Common myeloid progenitor, CD34-positive (primary cell): ENCODE measurements around the gene SLC2A1. TPM values are rescaled to one million over a fixed set of nuclear protein-coding genes. Genes with fewer than 3 reads are reported as not detected.

ENCODE experiments used
- CTCF ChIA-PET: fragments of 350-600 bp; sonication (Branson Sonifier 250); formaldehyde crosslinking; loops from one replicate; lab custom pipeline; 2021; ENCODE audit warnings: antibody characterized with exemption; lab: Charles Lee
- POLR2A ChIA-PET: fragments of 350-600 bp; sonication (Branson Sonifier 250); formaldehyde crosslinking; loops from one replicate; lab custom pipeline; 2021; ENCODE audit warnings: antibody characterized with exemption; lab: Charles Lee
- DNase-seq, 3 donors: peaks; one replicate each; pipeline versions ENCODE4 v3.0.0 to v3.0.0-alpha.2; 2013
- H3K27ac ChIP-seq, 2 experiments: 1 replicate in 1 of 2; 2 replicates in 1 of 2; pipeline ENCODE4 v1.7.0; 2013; ENCODE audit warnings: inconsistent platforms in 2 of 2, low read length in 2 of 2, mild to moderate bottlenecking in 2 of 2, low read depth in 1 of 2, moderate library complexity in 1 of 2; ENCODE audit not compliant: severe bottlenecking in 2 of 2, insufficient read depth in 1 of 2, poor library complexity in 1 of 2
- H3K27me3 ChIP-seq, 5 experiments: replicated peaks in 2 of 5; 1 replicate in 3 of 5; 2 replicates in 2 of 5; pipeline versions ENCODE4 v1.6.1 to v1.7.0; 2013; ENCODE audit warnings: low read length in 4 of 5, mild to moderate bottlenecking in 2 of 5, moderate library complexity in 2 of 5, inconsistent platforms in 1 of 5; ENCODE audit not compliant: insufficient read depth in 5 of 5, control insufficient read depth in 4 of 5
- H3K36me3 ChIP-seq, 4 experiments: 1 replicate in 2 of 4; 2 replicates in 2 of 4; pipeline versions ENCODE4 v1.6.1 to v1.7.0; 2013; ENCODE audit warnings: low read length in 3 of 4, control low read depth in 1 of 4, mild to moderate bottlenecking in 1 of 4; ENCODE audit not compliant: control insufficient read depth in 4 of 4, insufficient read depth in 4 of 4
- H3K4me1 ChIP-seq, 4 experiments: 1 replicate in 3 of 4; 2 replicates in 1 of 4; pipeline versions ENCODE4 v1.6.1 to v1.7.1; 2013; ENCODE audit warnings: low read length in 3 of 4, mild to moderate bottlenecking in 3 of 4, control low read depth in 1 of 4, inconsistent platforms in 1 of 4, moderate library complexity in 1 of 4; ENCODE audit not compliant: control insufficient read depth in 4 of 4, insufficient read depth in 4 of 4; ENCODE audit errors: control extremely low read depth in 1 of 4
- H3K4me3 ChIP-seq, 7 experiments: 1 replicate in 4 of 7; 2 replicates in 3 of 7; pipeline versions ENCODE4 v1.5.1 to v1.7.0; 2013; ENCODE audit warnings: mild to moderate bottlenecking in 7 of 7, low read length in 6 of 7, moderate library complexity in 6 of 7, inconsistent platforms in 2 of 7, low read depth in 2 of 7, control low read depth in 1 of 7; ENCODE audit not compliant: insufficient read depth in 4 of 7, control insufficient read depth in 1 of 7; ENCODE audit errors: extremely low read depth in 1 of 7
- H3K9me3 ChIP-seq, 5 experiments: 1 replicate in 4 of 5; 2 replicates in 1 of 5; pipeline versions ENCODE4 v1.6.1 to v1.7.1; 2013; ENCODE audit warnings: low read length in 4 of 5, mild to moderate bottlenecking in 2 of 5, inconsistent platforms in 1 of 5, low read depth in 1 of 5, moderate library complexity in 1 of 5; ENCODE audit not compliant: control insufficient read depth in 4 of 5, insufficient read depth in 2 of 5; ENCODE audit errors: control extremely low read depth in 1 of 5
- WGBS: methylation state at CpG from one replicate; pipeline ENCODE4 v1.1.5; 2013; ENCODE audit not compliant: insufficient coverage; 5-methylcytosine and 5-hydroxymethylcytosine counted together
- polyA plus RNA-seq: library from polyadenylated mRNA; unstranded; fragments of 120-200 nt; gene quantifications from one replicate; pipeline ENCODE4 v1.2.1, GENCODE V29; 2013

SLC2A1 gene
- polyA plus RNA-seq: 25.8 TPM

- Histone ChIP-seq H3K4me3 (peak within 1 kb of the TSS; percentile 51 to 84 (median 78)), H3K4me1 (peaks cover 2 to 50% (median 40%) of the 10 kb centered on the region in 4 experiments), H3K27ac (peak within 1 kb of the TSS in 1 of 2 experiments; percentile 80), H3K36me3 (peaks cover 0 to 4% (median 0%) of the 10 kb centered on the region in 4 experiments), H3K27me3 (peaks cover 0 to 3% (median 0%) of the 10 kb centered on the region in 5 experiments), H3K9me3 (no peaks in the 10 kb centered on the region)
- POLR2A ChIA-PET: no interaction called here
- CTCF ChIA-PET: interaction anchor here (1.4 to 1.6 kb wide), 2 partner anchors 16 to 27 kb away, joined by 3 read pairs; no protein-coding TSS in a partner anchor
- DNase-seq: peak; percentile 93 to 96 (median 95)
- WGBS: under 1% methylated on average over 69 of the region's 87 CpGs
These were observed at the start of gene SLC2A1 for GRCh38 chr1:42958488-42959319. TSS of gene SLC2A1 (minus strand) at chr1:42958868. CDS start at chr1:42958651, 217 bp downstream.

DNA sequence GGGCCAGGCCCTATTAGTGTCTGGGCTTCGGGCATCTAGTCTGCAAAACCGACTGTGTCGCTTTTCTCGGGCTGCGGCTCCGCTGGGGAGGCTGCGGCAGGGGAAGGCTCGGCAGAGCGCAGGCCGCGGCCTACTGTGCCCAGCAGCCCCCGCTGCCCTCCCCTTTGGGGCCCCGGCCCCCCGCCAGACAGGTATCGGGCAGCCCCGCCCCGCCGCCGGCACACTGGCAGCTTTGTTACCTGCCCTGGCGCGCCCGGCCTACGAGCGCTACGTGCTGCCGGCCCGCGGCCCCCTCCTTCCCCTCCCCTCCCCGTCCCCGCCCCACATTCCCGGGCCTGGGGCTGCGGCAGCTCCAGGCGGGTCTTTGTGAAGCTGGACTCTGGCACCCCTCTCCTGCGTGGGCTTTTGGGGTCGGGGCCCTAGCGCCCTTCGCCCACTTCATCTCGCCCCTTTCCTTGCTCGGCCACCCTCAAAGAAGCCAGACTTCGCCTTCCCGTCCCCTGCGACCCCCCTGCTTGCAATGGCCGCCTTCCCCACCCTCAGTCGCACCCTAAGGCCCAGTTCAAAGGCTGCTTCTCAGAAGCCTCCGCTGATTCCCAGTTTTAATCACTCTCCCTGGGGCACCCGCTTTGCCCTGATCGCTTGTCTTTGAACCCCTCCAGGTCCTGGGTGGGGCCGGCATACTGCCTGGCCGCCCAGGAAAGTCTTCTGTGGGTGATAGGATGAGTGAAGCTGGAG lies 48.9 kb upstream of the SLC2A1 start:
- H3K4me1 ChIP-seq: peaks cover 6 to 13% (median 10%) of the 10 kb centered on the region in 4 experiments
- POLR2A ChIA-PET: no interaction called here
- CTCF ChIA-PET: no interaction called here
- no peaks in the 10 kb centered on the region for H3K9me3 ChIP-seq
- H3K36me3 ChIP-seq: no peaks in the 10 kb centered on the region
- no peak overlapping the region for H3K27ac ChIP-seq
- whole genome bisulfite sequencing: 76% methylated on average over 15 of the region's 49 CpGs
- no peak for DNase-seq
- peaks cover 0 to 12% (median 0%) of the 10 kb centered on the region in 5 experiments for H3K27me3 ChIP-seq
- H3K4me3 ChIP-seq: peak overlapping the region in 1 of 7 experiments; percentile 41

DNA sequence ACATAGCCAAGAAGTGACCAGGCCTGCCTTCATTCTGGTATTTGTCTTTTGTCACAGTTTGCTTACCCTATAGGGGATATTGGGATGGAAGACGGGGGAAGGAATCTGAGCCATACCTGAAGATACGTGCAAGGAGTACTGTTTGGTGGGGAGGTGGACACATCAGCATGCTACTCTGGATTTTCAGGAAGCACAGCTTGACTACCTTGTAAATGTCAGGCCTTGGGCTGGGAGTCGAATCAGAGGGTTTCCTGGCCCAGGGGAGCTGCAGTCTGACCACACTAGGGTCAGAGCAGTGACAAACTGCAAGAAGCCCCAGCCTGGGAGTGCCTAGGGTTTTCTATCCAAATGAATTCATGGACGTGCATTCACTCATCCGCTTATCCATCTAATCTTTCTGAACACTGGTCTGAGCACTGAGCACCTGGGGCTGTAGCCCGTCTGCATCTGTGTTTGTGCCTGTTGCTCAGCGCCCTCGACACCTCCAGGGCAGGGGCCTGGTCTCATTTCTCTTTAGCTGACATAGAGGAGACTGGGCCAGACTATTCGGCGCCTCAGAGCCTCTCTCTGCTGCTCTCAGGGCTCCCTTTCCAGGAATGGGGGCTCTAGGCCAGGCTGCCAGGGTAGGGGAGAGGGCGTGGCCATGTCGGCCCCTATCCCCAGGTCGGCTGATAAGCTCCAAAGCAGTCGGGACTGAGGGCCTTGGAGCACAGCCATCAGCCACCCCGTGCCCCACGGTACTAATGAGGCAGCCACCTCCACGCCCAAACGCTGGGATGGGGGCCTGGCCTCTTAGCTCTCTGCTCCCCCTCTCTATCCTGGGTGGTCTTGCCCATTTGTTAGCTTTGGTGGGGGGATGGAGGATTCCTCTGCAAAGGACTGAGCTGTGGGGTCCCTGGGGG lies 47.0 kb upstream of the SLC2A1 start:
- CTCF ChIA-PET: interaction anchor here (1.3 kb wide), 1 partner anchor 12 kb away, joined by 3 read pairs; no protein-coding TSS in a partner anchor
- peaks cover 6 to 13% (median 10%) of the 10 kb centered on the region in 4 experiments for H3K4me1 ChIP-seq
- peaks cover 0 to 12% (median 0%) of the 10 kb centered on the region in 5 experiments for H3K27me3 ChIP-seq
- no peak overlapping the region for H3K4me3 ChIP-seq
- POLR2A ChIA-PET: no interaction called here
- no peaks in the 10 kb centered on the region for H3K36me3 ChIP-seq
- DNase-seq: no peak
- no peak overlapping the region for H3K27ac ChIP-seq
- 86% methylated on average over 14 of the region's 18 CpGs for WGBS
- no peaks in the 10 kb centered on the region for H3K9me3 ChIP-seq

GRCh38 chr1:43004587-43005459 lies 46.2 kb upstream of the SLC2A1 start:
- Histone ChIP-seq H3K4me3 (no peak overlapping the region), H3K27me3 (peaks cover 0 to 12% (median 0%) of the 10 kb centered on the region in 5 experiments), H3K4me1 (peaks cover 6 to 13% (median 10%) of the 10 kb centered on the region in 4 experiments), H3K27ac (no peak overlapping the region), H3K9me3 (no peaks in the 10 kb centered on the region), H3K36me3 (no peaks in the 10 kb centered on the region)
- ChIA-PET POLR2A (no interaction called here), CTCF (interaction anchor here (1.3 kb wide), 1 partner anchor 11 kb away, joined by 3 read pairs; no protein-coding TSS in a partner anchor)
- DNase-seq: no peak
- WGBS: 90% methylated on average over 5 of the region's 9 CpGs

DNA sequence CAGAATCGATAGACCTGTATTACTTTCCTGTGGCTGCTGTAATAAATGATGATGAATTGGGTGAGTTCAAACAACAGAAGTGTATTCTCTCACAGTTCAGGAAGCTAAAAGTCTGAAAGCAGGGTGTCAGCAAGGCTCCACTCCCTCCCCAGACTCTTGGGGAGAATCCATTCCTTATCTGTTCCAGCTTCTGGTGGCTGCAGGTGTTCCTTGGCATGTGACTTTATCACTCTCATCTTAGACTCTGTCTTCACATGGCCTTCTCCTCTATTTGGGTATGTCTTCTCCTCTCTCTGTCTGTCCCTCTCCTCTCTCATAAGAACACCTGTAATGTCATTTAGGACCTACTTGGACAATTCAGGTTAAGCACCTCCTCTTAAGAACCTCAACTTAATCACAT lies 44.1 kb upstream of the SLC2A1 start:
- Histone ChIP-seq H3K27ac (no peak overlapping the region), H3K36me3 (no peaks in the 10 kb centered on the region), H3K4me1 (peaks cover 0 to 4% (median 0%) of the 10 kb centered on the region in 4 experiments), H3K4me3 (no peak overlapping the region), H3K9me3 (no peaks in the 10 kb centered on the region), H3K27me3 (peaks cover 0 to 12% (median 0%) of the 10 kb centered on the region in 5 experiments)
- ChIA-PET POLR2A (no interaction called here), CTCF (no interaction called here)
- DNase-seq: no peak
- 71% methylated on average over 1 of the region's 1 CpG for WGBS

DNA sequence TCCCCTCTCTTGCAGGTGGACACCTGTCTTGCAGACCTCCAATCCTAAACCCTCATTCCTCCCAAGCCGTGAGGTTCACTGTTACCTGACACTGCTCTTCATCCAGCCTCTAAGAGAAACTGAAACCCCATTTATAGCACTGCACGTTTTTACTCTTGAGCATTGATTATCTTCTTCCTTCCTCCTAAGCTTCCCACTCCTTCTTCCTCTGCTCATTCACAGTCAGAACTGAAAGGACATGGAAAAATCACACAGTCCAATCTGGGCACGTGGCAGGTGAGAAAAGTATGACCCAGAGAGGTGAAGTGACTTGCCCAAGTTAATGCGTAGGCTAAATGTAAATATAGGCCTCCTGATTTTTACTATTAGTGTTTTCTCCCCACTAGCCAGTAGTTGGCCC lies 43.4 kb upstream of the SLC2A1 start:
- Histone ChIP-seq H3K27me3 (peaks cover 0 to 11% (median 0%) of the 10 kb centered on the region in 5 experiments), H3K9me3 (no peaks in the 10 kb centered on the region), H3K4me3 (no peak overlapping the region), H3K27ac (no peak overlapping the region), H3K4me1 (peaks cover 0 to 1% (median 0%) of the 10 kb centered on the region in 4 experiments), H3K36me3 (no peaks in the 10 kb centered on the region)
- CTCF ChIA-PET: no interaction called here
- DNase-seq: no peak
- 77% methylated on average over 4 of the region's 4 CpGs for WGBS
- POLR2A ChIA-PET: no interaction called here
